Measurements from ENCODE around the gene GPATCH1.

DNA sequence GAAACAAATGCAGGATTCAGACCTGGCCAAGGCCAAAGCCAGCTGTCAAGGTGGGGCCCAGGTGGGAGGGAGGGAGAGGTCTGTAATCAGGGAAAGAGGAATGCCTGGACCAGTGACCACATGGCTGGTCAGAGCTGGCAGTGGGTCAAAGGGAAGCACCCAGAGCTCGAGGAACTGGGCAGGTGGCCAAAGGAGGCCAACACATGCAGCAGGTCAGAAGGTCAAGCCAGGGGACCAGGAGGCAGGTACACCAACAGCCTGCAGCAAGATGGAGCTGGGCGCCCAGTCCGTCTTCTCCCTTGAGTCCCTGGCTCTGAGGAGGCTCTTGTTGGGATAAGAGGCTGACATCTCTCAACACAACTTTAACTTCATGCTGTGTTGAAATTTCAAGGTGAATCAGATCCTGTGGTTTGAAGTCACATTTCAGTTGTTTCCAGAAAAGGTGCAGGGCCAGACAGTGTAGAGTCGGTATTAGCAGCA lies 17.1 kb downstream of the GPATCH1 start:
- TF ChIP-seq, protein P1, sequence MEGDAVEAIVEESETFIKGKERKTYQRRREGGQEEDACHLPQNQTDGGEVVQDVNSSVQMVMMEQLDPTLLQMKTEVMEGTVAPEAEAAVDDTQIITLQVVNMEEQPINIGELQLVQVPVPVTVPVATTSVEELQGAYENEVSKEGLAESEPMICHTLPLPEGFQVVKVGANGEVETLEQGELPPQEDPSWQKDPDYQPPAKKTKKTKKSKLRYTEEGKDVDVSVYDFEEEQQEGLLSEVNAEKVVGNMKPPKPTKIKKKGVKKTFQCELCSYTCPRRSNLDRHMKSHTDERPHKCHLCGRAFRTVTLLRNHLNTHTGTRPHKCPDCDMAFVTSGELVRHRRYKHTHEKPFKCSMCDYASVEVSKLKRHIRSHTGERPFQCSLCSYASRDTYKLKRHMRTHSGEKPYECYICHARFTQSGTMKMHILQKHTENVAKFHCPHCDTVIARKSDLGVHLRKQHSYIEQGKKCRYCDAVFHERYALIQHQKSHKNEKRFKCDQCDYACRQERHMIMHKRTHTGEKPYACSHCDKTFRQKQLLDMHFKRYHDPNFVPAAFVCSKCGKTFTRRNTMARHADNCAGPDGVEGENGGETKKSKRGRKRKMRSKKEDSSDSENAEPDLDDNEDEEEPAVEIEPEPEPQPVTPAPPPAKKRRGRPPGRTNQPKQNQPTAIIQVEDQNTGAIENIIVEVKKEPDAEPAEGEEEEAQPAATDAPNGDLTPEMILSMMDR (conservative IDR thresholded peaks at IDR 0.05; ENCODE audit: low read length), result no peak
- TF ChIP-seq EZH2phosphoT487 (IDR thresholded peaks at IDR 0.05; ENCODE audit: borderline replicate concordance), result no peak

All from Loucy (cell line).